ENCODE data around the gene PAK4.

PAK4 gene

GRCh38 chr19:39170386-39171231 is 45.0 kb downstream of the PAK4 start:
- Mint-ChIP-seq H3K27me3 (ENCODE audit: low read depth) (no peaks in the 10 kb centered on the region), H3K36me3 (ENCODE audit: low read depth) (peaks cover 6% of the 10 kb centered on the region), H3K27ac (no peak overlapping the region), H3K9me3 (no peaks in the 10 kb centered on the region), H3K4me1 (no peaks in the 10 kb centered on the region), H3K4me3 (no peak overlapping the region)
- no peak for TF ChIP-seq CTCF (IDR thresholded peaks at IDR 0.05; ENCODE audit: unreplicated experiment in 3 of 3)

GRCh38 chr19:39171479-39172465 is 46.2 kb downstream of the PAK4 start:
- peaks cover 10% of the 10 kb centered on the region for H3K36me3 Mint-ChIP-seq (ENCODE audit: low read depth)
- no peak overlapping the region for H3K27ac Mint-ChIP-seq
- H3K27me3 Mint-ChIP-seq (ENCODE audit: low read depth): no peaks in the 10 kb centered on the region
- H3K4me3 Mint-ChIP-seq: no peak overlapping the region
- H3K9me3 Mint-ChIP-seq: no peaks in the 10 kb centered on the region
- no peak for TF ChIP-seq CTCF (IDR thresholded peaks at IDR 0.05; ENCODE audit: unreplicated experiment in 3 of 3)
- no peaks in the 10 kb centered on the region for H3K4me1 Mint-ChIP-seq

GRCh38 chr19:39172700-39173501 is 47.3 kb downstream of the PAK4 start:
- no peak overlapping the region for H3K4me3 Mint-ChIP-seq
- H3K4me1 Mint-ChIP-seq: no peaks in the 10 kb centered on the region
- no peak overlapping the region for H3K27ac Mint-ChIP-seq

GRCh38 chr19:39173502-39173991 is 48.0 kb downstream of the PAK4 start:
- H3K27ac Mint-ChIP-seq: no peak overlapping the region

More at GRCh38 chr19:39172700-39173501, 47.3 kb downstream of the PAK4 start:
- Mint-ChIP-seq H3K9me3 (no peaks in the 10 kb centered on the region), H3K36me3 (ENCODE audit: low read depth) (peaks cover 10% of the 10 kb centered on the region), H3K27me3 (ENCODE audit: low read depth) (no peaks in the 10 kb centered on the region)
- no peak for TF ChIP-seq CTCF (IDR thresholded peaks at IDR 0.05; ENCODE audit: unreplicated experiment in 3 of 3)

More at GRCh38 chr19:39173502-39173991, 48.0 kb downstream of the PAK4 start:
- Mint-ChIP-seq H3K4me1 (no peaks in the 10 kb centered on the region), H3K4me3 (no peak overlapping the region), H3K36me3 (ENCODE audit: low read depth) (peaks cover 10% of the 10 kb centered on the region), H3K9me3 (no peaks in the 10 kb centered on the region), H3K27me3 (ENCODE audit: low read depth) (no peaks in the 10 kb centered on the region)
- no peak for TF ChIP-seq CTCF (IDR thresholded peaks at IDR 0.05; ENCODE audit: unreplicated experiment in 3 of 3)

Data from nephron (organoid).